K562 (cell line): ENCODE data around the gene MTRF1L. TPM values are rescaled to one million over a fixed set of nuclear protein-coding genes. Genes with fewer than 3 reads are reported as not detected.
A peak's percentile ranks its signal among the peaks of the same experiment; 100 is the strongest.

Source experiments
- polyA plus RNA-seq, 8 experiments: library from polyadenylated mRNA; depleted of rRNA in 4 of 8; stranded (reverse) in 5 of 8; unstranded in 3 of 8; fragments of >200 nt; fragmentation: Nextera tagmentation in 2 of 8; fragmentation: Illumina TruSeq in 1 of 8; extraction: Ambion mirVana in 2 of 8; extraction: Trizol in 1 of 8; gene quantifications; 2 replicates each; pipeline versions ENCODE4 v1.2.1 to v1.2.3, GENCODE V29; 2011 to 2014; ENCODE audit warnings: inconsistent platforms in 1 of 8, missing spikeins in 1 of 8
- total RNA-seq, 7 experiments: library from RNA; depleted of rRNA in 6 of 7; stranded (reverse); fragments of >200 nt in 6 of 7; fragmentation: Illumina TruSeq in 2 of 7; extraction: Trizol in 2 of 7; gene quantifications; 2 replicates each; pipeline versions ENCODE4 v1.2.1 to v1.2.3, GENCODE V29; 2011 to 2021; ENCODE audit warnings: low replicate concordance in 1 of 7
- TF ChIP-seq, protein P1 (sequence below), 2 experiments: fragments of 450-650 bp; formaldehyde crosslinking in 1 of 2; IDR thresholded peaks; 2 replicates each; pipeline versions ENCODE4 v1.4.0 to v1.6.1; 2014 to 2020; ENCODE audit warnings: mild to moderate bottlenecking in 2 of 2, borderline replicate concordance in 1 of 2, low read depth in 1 of 2
- TF ChIP-seq, protein P2 (sequence below), 2 experiments: fragments of 450-650 bp in 1 of 2; sonication (generic) in 1 of 2; formaldehyde crosslinking in 1 of 2; IDR thresholded peaks in 1 of 2; conservative IDR thresholded peaks in 1 of 2; 2 replicates each; pipeline versions ENCODE4 v1.6.1 to v1.8.1; 2016 to 2023; ENCODE audit warnings: mild to moderate bottlenecking in 2 of 2, moderate library complexity in 2 of 2, inconsistent platforms in 1 of 2, missing genetic modification reagents in 1 of 2
- TF ChIP-seq, protein P3 (sequence below): sonication (generic); formaldehyde crosslinking; IDR thresholded peaks from 2 replicates; pipeline ENCODE4 v1.8.0; 2022; ENCODE audit warnings: mild to moderate bottlenecking, missing genetic modification reagents, borderline replicate concordance
- TF ChIP-seq, protein P4 (sequence below): fragments of 200-400 bp; formaldehyde crosslinking; IDR thresholded peaks from 2 replicates; pipeline ENCODE4 v1.6.1; 2017; ENCODE audit warnings: mild to moderate bottlenecking, low read depth, low read length, moderate library complexity

Gene MTRF1L
- total and polyA plus RNA-seq, 9 of the 15 experiments (the other 6 are each of a cell fraction or from before 2014, with no cell fraction given) = 10.7 to 34.0 (median 30.2) TPM

DNA sequence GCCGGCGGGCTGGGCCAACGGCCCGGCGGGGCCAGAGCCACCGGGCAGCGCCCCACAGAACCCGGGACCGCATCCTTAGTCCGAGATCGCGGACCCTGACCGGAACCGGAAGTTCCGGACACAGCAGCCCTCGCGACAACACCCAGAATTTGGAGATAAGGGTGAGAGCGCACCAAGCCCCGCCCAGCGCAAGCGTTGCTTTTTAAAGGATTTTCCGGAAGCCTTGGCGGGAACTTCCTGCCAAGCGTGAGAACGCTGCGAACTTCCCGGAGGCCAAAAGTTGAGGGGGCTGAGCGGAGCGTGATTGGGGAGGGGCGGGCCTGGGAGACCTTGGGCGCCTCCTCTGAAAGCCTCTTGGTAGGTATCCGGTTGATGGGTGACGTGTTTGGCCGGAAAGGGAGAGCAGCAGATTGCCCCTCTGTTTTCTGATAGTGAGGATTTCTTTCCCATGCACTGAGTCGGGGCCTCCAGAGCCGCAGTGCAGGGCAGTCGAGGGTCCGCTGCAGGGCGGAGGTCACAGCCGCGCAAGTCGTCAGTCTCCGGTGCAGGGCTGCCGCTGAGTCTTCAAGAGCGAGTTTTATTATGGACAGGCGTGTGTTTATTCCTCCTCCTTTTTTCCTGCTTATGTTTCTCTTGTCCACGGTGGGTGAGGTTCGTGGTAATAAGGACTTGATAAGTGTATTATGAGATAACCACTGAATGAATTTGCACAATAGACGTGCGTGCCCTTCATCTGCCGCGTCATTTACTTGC, at the start of gene MTRF1L (continued):
- TF ChIP-seq, protein P1, sequence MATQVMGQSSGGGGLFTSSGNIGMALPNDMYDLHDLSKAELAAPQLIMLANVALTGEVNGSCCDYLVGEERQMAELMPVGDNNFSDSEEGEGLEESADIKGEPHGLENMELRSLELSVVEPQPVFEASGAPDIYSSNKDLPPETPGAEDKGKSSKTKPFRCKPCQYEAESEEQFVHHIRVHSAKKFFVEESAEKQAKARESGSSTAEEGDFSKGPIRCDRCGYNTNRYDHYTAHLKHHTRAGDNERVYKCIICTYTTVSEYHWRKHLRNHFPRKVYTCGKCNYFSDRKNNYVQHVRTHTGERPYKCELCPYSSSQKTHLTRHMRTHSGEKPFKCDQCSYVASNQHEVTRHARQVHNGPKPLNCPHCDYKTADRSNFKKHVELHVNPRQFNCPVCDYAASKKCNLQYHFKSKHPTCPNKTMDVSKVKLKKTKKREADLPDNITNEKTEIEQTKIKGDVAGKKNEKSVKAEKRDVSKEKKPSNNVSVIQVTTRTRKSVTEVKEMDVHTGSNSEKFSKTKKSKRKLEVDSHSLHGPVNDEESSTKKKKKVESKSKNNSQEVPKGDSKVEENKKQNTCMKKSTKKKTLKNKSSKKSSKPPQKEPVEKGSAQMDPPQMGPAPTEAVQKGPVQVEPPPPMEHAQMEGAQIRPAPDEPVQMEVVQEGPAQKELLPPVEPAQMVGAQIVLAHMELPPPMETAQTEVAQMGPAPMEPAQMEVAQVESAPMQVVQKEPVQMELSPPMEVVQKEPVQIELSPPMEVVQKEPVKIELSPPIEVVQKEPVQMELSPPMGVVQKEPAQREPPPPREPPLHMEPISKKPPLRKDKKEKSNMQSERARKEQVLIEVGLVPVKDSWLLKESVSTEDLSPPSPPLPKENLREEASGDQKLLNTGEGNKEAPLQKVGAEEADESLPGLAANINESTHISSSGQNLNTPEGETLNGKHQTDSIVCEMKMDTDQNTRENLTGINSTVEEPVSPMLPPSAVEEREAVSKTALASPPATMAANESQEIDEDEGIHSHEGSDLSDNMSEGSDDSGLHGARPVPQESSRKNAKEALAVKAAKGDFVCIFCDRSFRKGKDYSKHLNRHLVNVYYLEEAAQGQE (IDR thresholded peaks at IDR 0.05; ENCODE audit: borderline replicate concordance) = no peak
- TF ChIP-seq, protein P1 (CRISPR knock-in tag; IDR thresholded peaks at IDR 0.05; ENCODE audit: low read depth) = no peak
- TF ChIP-seq, protein P2, sequence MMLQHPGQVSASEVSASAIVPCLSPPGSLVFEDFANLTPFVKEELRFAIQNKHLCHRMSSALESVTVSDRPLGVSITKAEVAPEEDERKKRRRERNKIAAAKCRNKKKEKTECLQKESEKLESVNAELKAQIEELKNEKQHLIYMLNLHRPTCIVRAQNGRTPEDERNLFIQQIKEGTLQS (IDR thresholded peaks at IDR 0.05) = peak; percentile 49; the same call in 1 of the 2 replicates
- TF ChIP-seq, protein P2 (CRISPR knock-in tag; conservative IDR thresholded peaks at IDR 0.05) = no peak
- TF ChIP-seq, protein P3, sequence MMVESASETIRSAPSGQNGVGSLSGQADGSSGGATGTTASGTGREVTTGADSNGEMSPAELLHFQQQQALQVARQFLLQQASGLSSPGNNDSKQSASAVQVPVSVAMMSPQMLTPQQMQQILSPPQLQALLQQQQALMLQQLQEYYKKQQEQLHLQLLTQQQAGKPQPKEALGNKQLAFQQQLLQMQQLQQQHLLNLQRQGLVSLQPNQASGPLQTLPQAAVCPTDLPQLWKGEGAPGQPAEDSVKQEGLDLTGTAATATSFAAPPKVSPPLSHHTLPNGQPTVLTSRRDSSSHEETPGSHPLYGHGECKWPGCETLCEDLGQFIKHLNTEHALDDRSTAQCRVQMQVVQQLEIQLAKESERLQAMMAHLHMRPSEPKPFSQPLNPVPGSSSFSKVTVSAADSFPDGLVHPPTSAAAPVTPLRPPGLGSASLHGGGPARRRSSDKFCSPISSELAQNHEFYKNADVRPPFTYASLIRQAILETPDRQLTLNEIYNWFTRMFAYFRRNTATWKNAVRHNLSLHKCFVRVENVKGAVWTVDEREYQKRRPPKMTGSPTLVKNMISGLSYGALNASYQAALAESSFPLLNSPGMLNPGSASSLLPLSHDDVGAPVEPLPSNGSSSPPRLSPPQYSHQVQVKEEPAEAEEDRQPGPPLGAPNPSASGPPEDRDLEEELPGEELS (CRISPR knock-in tag) = no peak
- TF ChIP-seq, protein P4, sequence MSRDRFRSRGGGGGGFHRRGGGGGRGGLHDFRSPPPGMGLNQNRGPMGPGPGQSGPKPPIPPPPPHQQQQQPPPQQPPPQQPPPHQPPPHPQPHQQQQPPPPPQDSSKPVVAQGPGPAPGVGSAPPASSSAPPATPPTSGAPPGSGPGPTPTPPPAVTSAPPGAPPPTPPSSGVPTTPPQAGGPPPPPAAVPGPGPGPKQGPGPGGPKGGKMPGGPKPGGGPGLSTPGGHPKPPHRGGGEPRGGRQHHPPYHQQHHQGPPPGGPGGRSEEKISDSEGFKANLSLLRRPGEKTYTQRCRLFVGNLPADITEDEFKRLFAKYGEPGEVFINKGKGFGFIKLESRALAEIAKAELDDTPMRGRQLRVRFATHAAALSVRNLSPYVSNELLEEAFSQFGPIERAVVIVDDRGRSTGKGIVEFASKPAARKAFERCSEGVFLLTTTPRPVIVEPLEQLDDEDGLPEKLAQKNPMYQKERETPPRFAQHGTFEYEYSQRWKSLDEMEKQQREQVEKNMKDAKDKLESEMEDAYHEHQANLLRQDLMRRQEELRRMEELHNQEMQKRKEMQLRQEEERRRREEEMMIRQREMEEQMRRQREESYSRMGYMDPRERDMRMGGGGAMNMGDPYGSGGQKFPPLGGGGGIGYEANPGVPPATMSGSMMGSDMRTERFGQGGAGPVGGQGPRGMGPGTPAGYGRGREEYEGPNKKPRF = no peak
